ENCODE data around the gene CBFA2T3.
"Not testable (repeated sequence)": the region's sequence is repeated elsewhere in the genome, so short reads cannot be mapped to it uniquely, and the experiment has no call there.

The CBFA2T3 gene

GRCh38 chr16:89014403-89015230 is 37.6 kb upstream of the CBFA2T3 start:
- H3K9me3 ChIP-seq (ENCODE audit: low read depth, low read length) = no peaks in the 10 kb centered on the region
- TF ChIP-seq EZH2 (IDR thresholded peaks at IDR 0.05) (no peak), POLR2AphosphoS5 (IDR thresholded peaks at IDR 0.05; ENCODE audit: borderline replicate concordance, low read depth, low read length) (no peak), FOXP2 (optimal IDR thresholded peaks at IDR 0.05; ENCODE audit: control extremely low read depth, extremely low read length, insufficient read depth) (no peak)
- H3K36me3 ChIP-seq (ENCODE audit: insufficient read depth, low read length) = no peaks in the 10 kb centered on the region
- H3K4me3 ChIP-seq = no peak overlapping the region
- H3K9ac ChIP-seq (ENCODE audit: insufficient read length) = no peak overlapping the region
- no peak overlapping the region for H3K27ac ChIP-seq
- DNase-seq (ENCODE audit: low read depth, low spot score) = no peak

GRCh38 chr16:89013692-89014402 is 36.8 kb upstream of the CBFA2T3 start:
- Histone ChIP-seq H3K4me3 (no peak overlapping the region), H3K9ac (ENCODE audit: insufficient read length) (no peak overlapping the region), H3K36me3 (ENCODE audit: insufficient read depth, low read length) (no peaks in the 10 kb centered on the region), H3K9me3 (ENCODE audit: low read depth, low read length) (no peaks in the 10 kb centered on the region), H3K27ac (no peak overlapping the region)
- TF ChIP-seq EZH2 (IDR thresholded peaks at IDR 0.05) (no peak), POLR2AphosphoS5 (IDR thresholded peaks at IDR 0.05; ENCODE audit: borderline replicate concordance, low read depth, low read length) (no peak), FOXP2 (optimal IDR thresholded peaks at IDR 0.05; ENCODE audit: control extremely low read depth, extremely low read length, insufficient read depth) (no peak)
- DNase-seq (ENCODE audit: low read depth, low spot score) = no peak

- no peak overlapping the region for H3K9ac ChIP-seq (ENCODE audit: insufficient read length)
- no peak overlapping the region for H3K27ac ChIP-seq
- no peaks in the 10 kb centered on the region for H3K36me3 ChIP-seq (ENCODE audit: insufficient read depth, low read length)
- no peak for DNase-seq (ENCODE audit: low read depth, low spot score)
- TF ChIP-seq EZH2 (IDR thresholded peaks at IDR 0.05) = no peak
- TF ChIP-seq FOXP2 (optimal IDR thresholded peaks at IDR 0.05; ENCODE audit: control extremely low read depth, extremely low read length, insufficient read depth) = no peak
- TF ChIP-seq POLR2AphosphoS5 (IDR thresholded peaks at IDR 0.05; ENCODE audit: borderline replicate concordance, low read depth, low read length) = no peak
- no peak overlapping the region for H3K4me3 ChIP-seq
- H3K9me3 ChIP-seq (ENCODE audit: low read depth, low read length) = no peaks in the 10 kb centered on the region
These were observed 36.1 kb upstream of the CBFA2T3 start for GRCh38 chr16:89013111-89013510.

- DNase-seq (ENCODE audit: low read depth, low spot score) = no peak
- Histone ChIP-seq H3K4me3 (no peak overlapping the region), H3K36me3 (ENCODE audit: insufficient read depth, low read length) (no peaks in the 10 kb centered on the region), H3K9ac (ENCODE audit: insufficient read length) (no peak overlapping the region), H3K9me3 (ENCODE audit: low read depth, low read length) (no peaks in the 10 kb centered on the region), H3K27ac (no peak overlapping the region)
- TF ChIP-seq FOXP2 (optimal IDR thresholded peaks at IDR 0.05; ENCODE audit: control extremely low read depth, extremely low read length, insufficient read depth) = no peak
- TF ChIP-seq EZH2 (IDR thresholded peaks at IDR 0.05) = no peak
- no peak for TF ChIP-seq POLR2AphosphoS5 (IDR thresholded peaks at IDR 0.05; ENCODE audit: borderline replicate concordance, low read depth, low read length)
These were observed 35.6 kb upstream of the CBFA2T3 start for GRCh38 chr16:89012622-89012995.

GRCh38 chr16:89011909-89012621 is 35.1 kb upstream of the CBFA2T3 start:
- Histone ChIP-seq H3K9ac (ENCODE audit: insufficient read length) (no peak overlapping the region), H3K9me3 (ENCODE audit: low read depth, low read length) (no peaks in the 10 kb centered on the region), H3K36me3 (ENCODE audit: insufficient read depth, low read length) (no peaks in the 10 kb centered on the region), H3K27ac (no peak overlapping the region), H3K4me3 (no peak overlapping the region)
- TF ChIP-seq POLR2AphosphoS5 (IDR thresholded peaks at IDR 0.05; ENCODE audit: borderline replicate concordance, low read depth, low read length) (no peak), FOXP2 (optimal IDR thresholded peaks at IDR 0.05; ENCODE audit: control extremely low read depth, extremely low read length, insufficient read depth) (no peak), EZH2 (IDR thresholded peaks at IDR 0.05) (no peak)
- DNase-seq (ENCODE audit: low read depth, low spot score) = no peak

GRCh38 chr16:89010210-89010925 is 33.4 kb upstream of the CBFA2T3 start:
- TF ChIP-seq FOXP2 (optimal IDR thresholded peaks at IDR 0.05; ENCODE audit: control extremely low read depth, extremely low read length, insufficient read depth) (no peak), EZH2 (IDR thresholded peaks at IDR 0.05) (no peak), POLR2AphosphoS5 (IDR thresholded peaks at IDR 0.05; ENCODE audit: borderline replicate concordance, low read depth, low read length) (no peak)
- H3K27ac ChIP-seq = no peak overlapping the region
- no peaks in the 10 kb centered on the region for H3K36me3 ChIP-seq (ENCODE audit: insufficient read depth, low read length)
- DNase-seq (ENCODE audit: low read depth, low spot score) = no peak
- H3K9me3 ChIP-seq (ENCODE audit: low read depth, low read length) = no peaks in the 10 kb centered on the region
- no peak overlapping the region for H3K9ac ChIP-seq (ENCODE audit: insufficient read length)
- no peak overlapping the region for H3K4me3 ChIP-seq

GRCh38 chr16:89009343-89010209 is 32.6 kb upstream of the CBFA2T3 start:
- Histone ChIP-seq H3K36me3 (ENCODE audit: insufficient read depth, low read length) (no peaks in the 10 kb centered on the region), H3K9ac (ENCODE audit: insufficient read length) (no peak overlapping the region), H3K27ac (no peak overlapping the region), H3K4me3 (no peak overlapping the region), H3K9me3 (ENCODE audit: low read depth, low read length) (no peaks in the 10 kb centered on the region)
- TF ChIP-seq POLR2AphosphoS5 (IDR thresholded peaks at IDR 0.05; ENCODE audit: borderline replicate concordance, low read depth, low read length) (no peak), EZH2 (IDR thresholded peaks at IDR 0.05) (no peak), FOXP2 (optimal IDR thresholded peaks at IDR 0.05; ENCODE audit: control extremely low read depth, extremely low read length, insufficient read depth) (no peak)
- no peak for DNase-seq (ENCODE audit: low read depth, low spot score)

GRCh38 chr16:89008796-89009195 is 31.8 kb upstream of the CBFA2T3 start:
- not testable (repeated sequence) for H3K9me3 ChIP-seq (ENCODE audit: low read depth, low read length); H3K9ac ChIP-seq (ENCODE audit: insufficient read length); H3K27ac ChIP-seq; H3K4me3 ChIP-seq; H3K36me3 ChIP-seq (ENCODE audit: insufficient read depth, low read length); DNase-seq (ENCODE audit: low read depth, low spot score)
